GM10847 (cell line): ENCODE results near the gene GALNT9.

ENCODE experiments used
- POLR2A ChIP-seq: IDR thresholded peaks from 2 replicates; pipeline ENCODE4 v1.6.1; 2011; ENCODE audit not compliant: insufficient read length; ENCODE audit errors: extremely low read depth

Gene GALNT9

GRCh38 chr12:132156573-132157325 is 172.6 kb downstream of the GALNT9 start:
- no peak for TF ChIP-seq POLR2A

- TF ChIP-seq POLR2A: no peak
Measured at GRCh38 chr12:132155771-132156572, 173.4 kb downstream of the GALNT9 start.

- no peak for TF ChIP-seq POLR2A
Measured at GRCh38 chr12:132154941-132155770, 174.2 kb downstream of the GALNT9 start.

GRCh38 chr12:132154341-132154761 is 175.0 kb downstream of the GALNT9 start:
- TF ChIP-seq POLR2A: no peak

- no peak for TF ChIP-seq POLR2A
Measured at GRCh38 chr12:132153501-132154340, 175.7 kb downstream of the GALNT9 start.

- no peak for TF ChIP-seq POLR2A
Measured at GRCh38 chr12:132152953-132153352, 176.4 kb downstream of the GALNT9 start.

GRCh38 chr12:132152411-132152821 is 177.0 kb downstream of the GALNT9 start:
- no peak for TF ChIP-seq POLR2A

- TF ChIP-seq POLR2A: no peak
Measured at GRCh38 chr12:132151766-132152410, 177.5 kb downstream of the GALNT9 start.

- no peak for TF ChIP-seq POLR2A
Measured at GRCh38 chr12:132151145-132151765, 178.1 kb downstream of the GALNT9 start.

GRCh38 chr12:132150780-132151144 is 178.6 kb downstream of the GALNT9 start:
- no peak for TF ChIP-seq POLR2A

- no peak for TF ChIP-seq POLR2A
Measured at GRCh38 chr12:132148368-132149045, 180.9 kb downstream of the GALNT9 start.

- TF ChIP-seq POLR2A: no peak
Measured at GRCh38 chr12:132147423-132148367, 181.7 kb downstream of the GALNT9 start.

GRCh38 chr12:132146772-132147422 is 182.5 kb downstream of the GALNT9 start:
- TF ChIP-seq POLR2A: no peak
